Nephron (organoid): Measurements from ENCODE around the gene AOC3.
A peak's percentile ranks its signal among the peaks of the same experiment; 100 is the strongest.

Experiments used
- H3K27ac Mint-ChIP-seq, 3 experiments: 2 replicates each; pipeline ENCODE4 v1.8.0; 2020; ENCODE audit warnings: mixed read lengths in 3 of 3, mild to moderate bottlenecking in 2 of 3, moderate library complexity in 1 of 3
- H3K27me3 Mint-ChIP-seq: 2 replicates; pipeline ENCODE4 v1.8.0; 2021; ENCODE audit warnings: low read depth, mild to moderate bottlenecking, moderate library complexity, mixed read lengths
- H3K36me3 Mint-ChIP-seq: 2 replicates; pipeline ENCODE4 v1.8.0; 2020; ENCODE audit warnings: low read depth, mixed read lengths
- H3K4me1 Mint-ChIP-seq: 2 replicates; pipeline ENCODE4 v1.8.0; 2020; ENCODE audit warnings: mixed read lengths
- H3K4me3 Mint-ChIP-seq, 3 experiments: 2 replicates each; pipeline ENCODE4 v1.8.0; 2020; ENCODE audit warnings: mild to moderate bottlenecking in 3 of 3, mixed read lengths in 3 of 3, moderate library complexity in 2 of 3
- H3K9me3 Mint-ChIP-seq: 2 replicates; pipeline ENCODE4 v1.8.0; 2020; ENCODE audit warnings: mixed read lengths
- CTCF ChIP-seq, 3 experiments: fragments of 200-600 bp; sonication (generic); IDR thresholded peaks; one replicate each; pipeline ENCODE4 v1.5.0; 2021; ENCODE audit warnings: antibody characterized with exemption in 3 of 3; ENCODE audit not compliant: unreplicated experiment in 3 of 3

Gene AOC3

DNA sequence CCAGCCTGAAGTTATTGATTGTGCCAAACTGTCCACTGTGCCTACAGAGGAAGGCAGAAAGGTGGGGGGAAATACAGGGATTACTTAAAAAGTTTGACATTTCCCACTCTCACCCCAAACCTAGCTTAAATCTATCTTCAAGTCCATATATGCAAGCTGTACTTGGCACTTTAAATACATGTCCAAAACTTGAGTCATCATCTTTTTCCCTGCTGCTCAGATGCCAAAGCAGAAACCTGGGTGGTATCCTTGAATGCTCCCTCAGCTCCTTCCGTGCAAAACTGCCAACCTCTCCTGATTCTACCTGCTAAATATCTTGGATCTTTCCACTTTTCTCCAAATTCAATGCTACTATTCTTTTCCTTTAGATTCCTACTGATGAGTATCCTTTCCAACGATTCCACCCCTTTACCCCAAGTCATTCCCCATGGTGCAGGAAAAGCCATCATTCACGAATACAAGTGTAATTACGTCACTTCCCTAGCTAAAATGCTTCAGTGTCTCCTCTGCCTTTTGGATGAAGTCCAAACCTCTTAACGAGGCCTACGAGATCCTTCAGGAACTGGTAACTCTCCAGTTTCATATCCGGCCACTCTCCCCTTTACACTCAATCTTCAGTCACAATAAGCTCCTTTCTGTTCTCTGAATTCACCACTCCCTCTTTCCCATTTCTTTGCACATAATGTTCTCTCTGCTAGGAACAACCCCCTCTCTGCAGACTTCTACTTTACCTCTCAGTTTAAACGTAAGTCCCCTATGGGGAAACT, 36.2 kb upstream of the AOC3 start:
- H3K4me3 Mint-ChIP-seq: no peak overlapping the region
- TF ChIP-seq CTCF (IDR thresholded peaks at IDR 0.05; ENCODE audit: unreplicated experiment in 3 of 3): no peak
- H3K9me3 Mint-ChIP-seq: no peaks in the 10 kb centered on the region
- peak overlapping the region in 1 of 3 experiments; percentile 33 for H3K27ac Mint-ChIP-seq
- H3K27me3 Mint-ChIP-seq: no peaks in the 10 kb centered on the region
- H3K36me3 Mint-ChIP-seq: peaks cover 64% of the 10 kb centered on the region
- H3K4me1 Mint-ChIP-seq: no peaks in the 10 kb centered on the region

- no peak for TF ChIP-seq CTCF (IDR thresholded peaks at IDR 0.05; ENCODE audit: unreplicated experiment in 3 of 3)
- Mint-ChIP-seq H3K4me3 (no peak overlapping the region), H3K36me3 (peaks cover 61% of the 10 kb centered on the region), H3K4me1 (peaks cover 4% of the 10 kb centered on the region), H3K27me3 (no peaks in the 10 kb centered on the region), H3K27ac (no peak overlapping the region), H3K9me3 (no peaks in the 10 kb centered on the region)
These were observed 33.1 kb upstream of the AOC3 start for GRCh38 chr17:42817866-42818265.

DNA sequence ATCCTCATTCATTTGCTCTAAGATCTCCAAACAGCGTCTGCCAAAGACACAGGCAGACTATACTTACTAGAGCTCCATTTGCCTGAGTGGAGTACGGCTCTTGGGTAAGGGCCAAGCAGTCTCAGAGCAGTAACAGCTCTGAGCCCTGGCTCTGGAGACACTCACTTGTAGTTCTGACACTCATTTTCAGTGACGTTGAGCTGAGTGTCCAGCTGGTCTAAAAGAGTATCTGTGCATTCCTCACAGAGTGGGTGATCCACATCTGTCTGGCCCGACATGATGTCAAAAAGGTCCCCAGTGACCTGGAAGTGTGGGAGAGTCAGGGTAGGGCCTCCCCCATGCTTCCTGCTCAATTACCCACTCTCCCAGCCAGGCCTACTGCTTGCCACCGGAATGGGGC, 32.6 kb upstream of the AOC3 start:
- H3K27ac Mint-ChIP-seq: no peak overlapping the region
- H3K4me1 Mint-ChIP-seq: peaks cover 4% of the 10 kb centered on the region
- no peak for TF ChIP-seq CTCF (IDR thresholded peaks at IDR 0.05; ENCODE audit: unreplicated experiment in 3 of 3)
- no peaks in the 10 kb centered on the region for H3K27me3 Mint-ChIP-seq
- no peaks in the 10 kb centered on the region for H3K9me3 Mint-ChIP-seq
- no peak overlapping the region for H3K4me3 Mint-ChIP-seq
- H3K36me3 Mint-ChIP-seq: peaks cover 61% of the 10 kb centered on the region

- H3K27me3 Mint-ChIP-seq: peaks cover 3% of the 10 kb centered on the region
- peak; percentile 58 to 70 (median 65) for TF ChIP-seq CTCF (IDR thresholded peaks at IDR 0.05; ENCODE audit: unreplicated experiment in 3 of 3)
- peak overlapping the region; percentile 12 to 64 (median 35) for H3K4me3 Mint-ChIP-seq
- H3K36me3 Mint-ChIP-seq: peaks cover 46% of the 10 kb centered on the region
- H3K4me1 Mint-ChIP-seq: peaks cover 14% of the 10 kb centered on the region
- H3K27ac Mint-ChIP-seq: no peak overlapping the region
- H3K9me3 Mint-ChIP-seq: no peaks in the 10 kb centered on the region
These were observed 31.0 kb upstream of the AOC3 start for GRCh38 chr17:42819939-42820535.

- peaks cover 37% of the 10 kb centered on the region for H3K36me3 Mint-ChIP-seq
- no peak overlapping the region for H3K27ac Mint-ChIP-seq
- peaks cover 14% of the 10 kb centered on the region for H3K4me1 Mint-ChIP-seq
- peaks cover 5% of the 10 kb centered on the region for H3K27me3 Mint-ChIP-seq
- no peak for TF ChIP-seq CTCF (IDR thresholded peaks at IDR 0.05; ENCODE audit: unreplicated experiment in 3 of 3)
- H3K4me3 Mint-ChIP-seq: peak overlapping the region; percentile 45 to 80 (median 70)
- no peaks in the 10 kb centered on the region for H3K9me3 Mint-ChIP-seq
These were observed 29.8 kb upstream of the AOC3 start for GRCh38 chr17:42821176-42821575.

DNA sequence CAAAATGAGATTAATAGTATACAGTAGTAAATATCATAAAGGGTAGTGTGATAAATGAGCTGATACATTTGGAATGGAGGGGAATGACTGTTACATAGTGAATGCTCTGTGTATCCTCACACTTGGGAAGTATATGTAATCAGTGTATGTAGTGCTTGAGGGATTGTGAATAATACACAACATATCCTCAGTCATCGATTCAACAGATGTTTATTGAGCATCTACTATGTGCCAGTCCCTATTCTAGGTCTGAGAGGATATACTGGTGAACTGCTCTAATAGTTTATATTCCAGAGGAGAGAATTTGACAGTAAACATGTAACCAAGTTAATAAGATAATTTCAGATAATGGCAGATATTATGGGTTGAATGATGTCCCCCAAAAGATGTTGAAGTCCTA, 23.5 kb upstream of the AOC3 start:
- Mint-ChIP-seq H3K27me3 (peaks cover 5% of the 10 kb centered on the region), H3K27ac (no peak overlapping the region), H3K4me3 (no peak overlapping the region), H3K4me1 (peaks cover 13% of the 10 kb centered on the region), H3K36me3 (no peaks in the 10 kb centered on the region), H3K9me3 (no peaks in the 10 kb centered on the region)
- no peak for TF ChIP-seq CTCF (IDR thresholded peaks at IDR 0.05; ENCODE audit: unreplicated experiment in 3 of 3)
